K562 (cell line): ENCODE results near the gene CASP5.

Experiments
- ATF4 ChIP-seq: fragments of 450-650 bp; formaldehyde crosslinking; IDR thresholded peaks from 2 replicates; pipeline ENCODE4 v1.4.0; 2022; ENCODE audit warnings: mild to moderate bottlenecking, moderate library complexity
- BRF2 ChIP-seq: IDR thresholded peaks from 3 replicates; pipeline ENCODE4 v1.6.1; 2011; ENCODE audit warnings: borderline replicate concordance, mild to moderate bottlenecking; ENCODE audit not compliant: insufficient read length, insufficient read depth
- CC2D1A ChIP-seq: fragments of 450-650 bp; IDR thresholded peaks from 2 replicates; pipeline ENCODE4 v1.6.1; 2017; ENCODE audit warnings: mild to moderate bottlenecking
- CTCF ChIP-seq, 3 experiments: IDR thresholded peaks in 2 of 3; conservative IDR thresholded peaks in 1 of 3; 2 replicates each; pipeline ENCODE4 v1.5.1; 2011 to 2012; ENCODE audit warnings: low read length in 3 of 3, mild to moderate bottlenecking in 3 of 3, control low read depth in 2 of 3, improper control_type of control experiment in 1 of 3, inconsistent platforms in 1 of 3, low read depth in 1 of 3, mixed read lengths in 1 of 3, moderate library complexity in 1 of 3; ENCODE audit not compliant: insufficient read depth in 2 of 3
- E4F1 ChIP-seq: fragments of 250-450 bp; sonication (Bioruptor Pico); IDR thresholded peaks from 2 replicates; pipeline ENCODE4 v1.5.0; 2021; ENCODE audit warnings: mild to moderate bottlenecking, borderline replicate concordance
- ETS2 ChIP-seq: IDR thresholded peaks from 2 replicates; pipeline ENCODE4 v1.6.1; 2016; ENCODE audit warnings: borderline replicate concordance, missing genetic modification characterization, mild to moderate bottlenecking, moderate library complexity, missing compliant biosample characterization; ENCODE audit not compliant: poor library complexity, severe bottlenecking
- GTF2A2 ChIP-seq: IDR thresholded peaks from 2 replicates; pipeline ENCODE4 v1.6.1; 2016; ENCODE audit warnings: mild to moderate bottlenecking, missing genetic modification characterization, missing compliant biosample characterization
- GTF2F1 ChIP-seq: IDR thresholded peaks from 2 replicates; pipeline ENCODE4 v1.6.1; 2011; ENCODE audit warnings: low read depth, low read length, improper control_type of control experiment
- KAT7 ChIP-seq: sonication (generic); formaldehyde crosslinking; IDR thresholded peaks from 2 replicates; pipeline ENCODE4 v1.8.0; 2022; ENCODE audit warnings: missing genetic modification reagents, mild to moderate bottlenecking, borderline replicate concordance
- SIX5 ChIP-seq, 2 experiments: IDR thresholded peaks; 2 replicates each; pipeline ENCODE4 v1.6.1; 2011; ENCODE audit warnings: low read length in 2 of 2, borderline replicate concordance in 1 of 2, low read depth in 1 of 2, mild to moderate bottlenecking in 1 of 2, moderate library complexity in 1 of 2; ENCODE audit not compliant: insufficient read depth in 1 of 2
- SMC3 ChIP-seq: conservative IDR thresholded peaks from 2 replicates; pipeline ENCODE4 v1.6.1; 2011; ENCODE audit warnings: low read depth, low read length, improper control_type of control experiment; ENCODE audit not compliant: insufficient read depth
- SRSF9 ChIP-seq: fragments of 200-400 bp; formaldehyde crosslinking; IDR thresholded peaks from 2 replicates; pipeline ENCODE4 v1.6.1; 2017; ENCODE audit warnings: low read depth, low read length, borderline replicate concordance
- ZC3H4 ChIP-seq: sonication (generic); formaldehyde crosslinking; IDR thresholded peaks from 2 replicates; pipeline ENCODE4 v1.9.0; 2021; ENCODE audit warnings: missing genetic modification reagents, borderline replicate concordance

GRCh38 chr11:104956528-104956927 is 66.4 kb downstream of the CASP5 start:
- TF ChIP-seq GTF2A2 (no peak), ETS2 (tag) (no peak), SMC3 (no peak), BRF2 (no peak), KAT7 (no peak), ATF4 (CRISPR knock-in tag) (no peak), ZC3H4 (CRISPR knock-in tag) (no peak), GTF2F1 (no peak), SRSF9 (no peak), CTCF (IDR thresholded peaks at IDR 0.05 in 2 of 3, conservative IDR thresholded peaks at IDR 0.05 in 1 of 3; ENCODE audit: insufficient read depth in 2 of 3, low read depth in 1 of 3, low read length in 3 of 3) (no peak), SIX5 (IDR thresholded peaks at IDR 0.05; ENCODE audit: borderline replicate concordance in 1 of 2, insufficient read depth in 1 of 2, low read depth in 1 of 2, low read length in 2 of 2) (no peak), CC2D1A (no peak), E4F1 (CRISPR knock-in tag) (no peak)
